Stimulated activated CD8-positive, alpha-beta memory T cell treated with anti-CD3 and anti-CD28 coated beads, Interleukin-12 subunit alpha, Interleukin-12 subunit beta, amount 100 ng/mL, for 4 hours (primary cell): Measurements from ENCODE around the gene GPR55.

ENCODE experiments used
- DNase-seq: peaks from one replicate; pipeline ENCODE4 v3.0.0-alpha.2; 2020; ENCODE audit warnings: low read depth

The GPR55 gene

GRCh38 chr2:230934231-230935129, 9.4 kb upstream of the GPR55 start:
- no peak for DNase-seq

- no peak for DNase-seq
Observed at GRCh38 chr2:230933521-230934180, 8.6 kb upstream of the GPR55 start.

- DNase-seq: no peak
Observed at GRCh38 chr2:230932556-230933511, 7.8 kb upstream of the GPR55 start.

GRCh38 chr2:230931556-230932231, 6.7 kb upstream of the GPR55 start:
- DNase-seq: no peak

- no peak for DNase-seq
Observed at GRCh38 chr2:230930928-230931555, 6.0 kb upstream of the GPR55 start.

GRCh38 chr2:230930149-230930780, 5.2 kb upstream of the GPR55 start:
- DNase-seq: no peak

GRCh38 chr2:230929381-230930148, 4.5 kb upstream of the GPR55 start:
- no peak for DNase-seq

- DNase-seq: no peak
Observed at GRCh38 chr2:230928701-230929380, 3.8 kb upstream of the GPR55 start.

- DNase-seq: no peak
Observed at GRCh38 chr2:230927711-230928341, 2.8 kb upstream of the GPR55 start.

- DNase-seq: no peak
Observed at GRCh38 chr2:230925879-230926765, 1.1 kb upstream of the GPR55 start.

GRCh38 chr2:230925443-230925878, 419 bp upstream of the GPR55 start:
- DNase-seq: no peak

- no peak for DNase-seq
Observed at GRCh38 chr2:230924092-230924469, 961 bp downstream of the GPR55 start.

- DNase-seq: no peak
Observed at GRCh38 chr2:230922951-230923717, 1.9 kb downstream of the GPR55 start.

- DNase-seq: no peak
Observed at GRCh38 chr2:230921806-230922595, 3.0 kb downstream of the GPR55 start.

GRCh38 chr2:230920167-230920566, 4.9 kb downstream of the GPR55 start:
- no peak for DNase-seq

- DNase-seq: no peak
Observed at GRCh38 chr2:230919681-230920080, 5.4 kb downstream of the GPR55 start.
